ENCODE results near the gene TAF1D. TPM values are rescaled to one million over a fixed set of nuclear protein-coding genes. Genes with fewer than 3 reads are reported as not detected.

TAF1D gene
- total RNA-seq, 1 experiment from 2014 or later = 182 TPM

- DNase-seq (ENCODE audit: low spot score) = no peak
- in situ Hi-C loops (cut with HindIII; ENCODE audit: low sequenced_read_pairs) = no loop called here
Measured at GRCh38 chr11:93730108-93731107, 10.9 kb downstream of the TAF1D start.

GRCh38 chr11:93729129-93729616 is 12.1 kb downstream of the TAF1D start:
- in situ Hi-C loops (cut with HindIII; ENCODE audit: low sequenced_read_pairs) = no loop called here
- no peak for DNase-seq (ENCODE audit: low spot score)

GRCh38 chr11:93728792-93729128 is 12.5 kb downstream of the TAF1D start:
- in situ Hi-C loops (cut with HindIII; ENCODE audit: low sequenced_read_pairs) = no loop called here
- DNase-seq (ENCODE audit: low spot score) = no peak

DNA sequence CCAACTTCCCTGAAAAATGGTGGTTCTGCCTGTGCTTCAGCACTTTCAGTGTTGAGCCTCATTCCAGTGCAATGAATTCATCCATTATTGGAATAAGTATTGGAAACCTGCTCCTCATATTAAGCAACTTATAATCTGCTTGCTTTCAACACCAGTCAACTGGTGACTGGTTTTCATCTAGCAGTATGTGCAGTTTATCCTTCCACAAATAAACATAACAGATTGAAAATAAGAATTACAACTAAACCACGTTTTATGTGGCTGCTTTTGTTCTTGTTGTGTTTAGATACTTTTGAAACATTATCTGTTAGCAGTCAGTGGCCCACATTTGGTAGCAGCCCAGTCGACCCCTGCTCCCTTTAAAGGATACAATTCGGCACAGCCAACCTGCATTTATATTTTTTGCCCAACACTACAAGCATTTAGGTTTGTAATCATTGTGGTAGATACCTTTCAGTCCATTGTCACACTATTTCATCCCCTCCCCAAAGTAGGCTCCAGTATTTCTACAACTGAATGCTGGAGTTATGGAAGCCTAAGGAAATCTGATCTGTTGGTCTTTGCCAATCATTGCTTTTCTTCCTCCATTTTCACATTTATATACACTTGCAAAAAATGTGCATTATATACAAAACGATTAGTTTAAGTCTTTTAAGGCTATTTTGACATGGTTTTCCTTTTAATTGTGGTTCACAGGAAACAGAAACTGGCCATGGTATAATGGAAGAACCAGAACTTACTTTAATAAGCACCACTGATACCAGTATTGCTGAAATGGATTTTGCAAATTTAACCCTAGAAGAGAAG is 13.1 kb downstream of the TAF1D start:
- in situ Hi-C loops (cut with HindIII; ENCODE audit: low sequenced_read_pairs) = no loop called here
- DNase-seq (ENCODE audit: low spot score) = no peak

GRCh38 chr11:93724089-93724488 is 17.2 kb downstream of the TAF1D start:
- in situ Hi-C loops (cut with HindIII; ENCODE audit: low sequenced_read_pairs) = no loop called here
- no peak for DNase-seq (ENCODE audit: low spot score)

- in situ Hi-C loops (cut with HindIII; ENCODE audit: low sequenced_read_pairs) = no loop called here
- DNase-seq (ENCODE audit: low spot score) = no peak
Measured at GRCh38 chr11:93720522-93720921, 20.8 kb downstream of the TAF1D start.

DNA sequence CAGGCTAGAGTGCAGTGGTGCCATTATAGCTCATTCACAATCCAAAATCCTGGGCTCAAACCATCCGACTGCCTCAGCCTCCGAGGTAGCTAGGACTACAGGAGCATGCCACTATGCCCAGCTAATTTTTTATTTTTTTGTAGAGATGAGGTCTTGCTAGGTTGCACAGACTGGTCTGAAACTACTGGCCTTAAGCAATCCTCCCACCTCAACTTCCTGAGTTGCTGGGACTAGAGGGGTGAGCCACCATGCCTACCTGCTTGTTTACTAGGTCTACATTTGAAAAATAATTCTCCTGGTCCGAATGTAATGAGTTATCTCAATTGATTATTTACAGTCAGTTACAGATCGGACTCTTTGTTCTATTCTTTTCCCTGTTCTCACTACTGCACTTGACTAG is 22.0 kb downstream of the TAF1D start:
- in situ Hi-C loops (cut with HindIII; ENCODE audit: low sequenced_read_pairs) = no loop called here
- DNase-seq (ENCODE audit: low spot score) = no peak

DNA sequence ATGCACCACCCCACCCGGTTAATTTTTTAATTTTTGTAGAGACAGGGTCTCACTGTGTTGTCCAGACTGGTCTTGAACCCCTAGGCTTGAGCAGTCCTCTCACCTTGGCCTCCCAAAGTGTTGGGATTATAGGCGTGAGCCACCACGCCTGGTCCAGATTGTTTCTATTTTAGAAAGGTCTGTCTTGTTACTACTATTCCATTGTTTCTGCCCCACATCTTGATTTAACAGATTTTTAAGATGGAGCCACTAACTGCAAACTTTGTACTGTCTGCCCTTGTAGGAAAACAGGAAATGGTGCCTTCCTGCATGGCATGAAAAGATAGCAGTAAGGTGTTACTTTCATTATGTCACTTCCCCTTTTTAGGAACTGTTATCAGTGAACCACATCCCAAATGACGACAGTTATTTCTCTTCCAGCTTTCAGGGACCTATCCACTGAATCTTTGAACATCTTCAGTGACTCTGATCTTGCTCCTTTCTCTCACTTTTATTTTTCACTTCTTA is 23.2 kb downstream of the TAF1D start:
- DNase-seq (ENCODE audit: low spot score) = no peak
- in situ Hi-C loops (cut with HindIII; ENCODE audit: low sequenced_read_pairs) = no loop called here

GRCh38 chr11:93717501-93717900 is 23.8 kb downstream of the TAF1D start:
- in situ Hi-C loops (cut with HindIII; ENCODE audit: low sequenced_read_pairs) = no loop called here
- no peak for DNase-seq (ENCODE audit: low spot score)

- in situ Hi-C loops (cut with HindIII; ENCODE audit: low sequenced_read_pairs) = no loop called here
- no peak for DNase-seq (ENCODE audit: low spot score)
Measured at GRCh38 chr11:93715797-93716396, 25.4 kb downstream of the TAF1D start.

- in situ Hi-C loops (cut with HindIII; ENCODE audit: low sequenced_read_pairs) = no loop called here
- DNase-seq (ENCODE audit: low spot score) = no peak
Measured at GRCh38 chr11:93712678-93713077, 28.6 kb downstream of the TAF1D start.

GRCh38 chr11:93710239-93710638 is 31.1 kb downstream of the TAF1D start:
- no peak for DNase-seq (ENCODE audit: low spot score)
- in situ Hi-C loops (cut with HindIII; ENCODE audit: low sequenced_read_pairs) = no loop called here

GRCh38 chr11:93704237-93704636 is 37.1 kb downstream of the TAF1D start:
- DNase-seq (ENCODE audit: low spot score) = no peak
- in situ Hi-C loops (cut with HindIII; ENCODE audit: low sequenced_read_pairs) = no loop called here

DNA sequence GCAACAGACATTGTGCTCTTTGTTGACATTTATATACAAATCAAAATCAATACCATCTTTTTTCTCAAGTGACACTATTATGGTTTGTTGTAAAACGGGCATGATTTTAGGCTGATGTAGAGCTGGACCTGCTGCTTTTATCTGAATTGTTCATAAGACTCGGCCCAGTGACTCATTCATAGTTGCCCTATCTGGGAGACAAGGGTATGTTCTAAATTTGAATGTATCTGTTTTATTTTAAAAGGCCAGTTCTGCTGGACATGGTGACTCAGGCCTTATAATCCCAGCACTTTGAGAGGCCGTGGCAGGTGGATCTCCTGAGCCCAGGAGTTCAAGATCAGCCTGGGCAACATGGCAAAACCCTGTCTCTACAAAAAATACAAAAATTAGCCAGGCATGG is 40.5 kb downstream of the TAF1D start:
- in situ Hi-C loops (cut with HindIII; ENCODE audit: low sequenced_read_pairs) = no loop called here
- no peak for DNase-seq (ENCODE audit: low spot score)

GRCh38 chr11:93697611-93698010 is 43.7 kb downstream of the TAF1D start:
- in situ Hi-C loops (cut with HindIII; ENCODE audit: low sequenced_read_pairs) = no loop called here
- DNase-seq (ENCODE audit: low spot score) = no peak

- no peak for DNase-seq (ENCODE audit: low spot score)
- in situ Hi-C loops (cut with HindIII; ENCODE audit: low sequenced_read_pairs) = no loop called here
Measured at GRCh38 chr11:93694557-93694956, 46.7 kb downstream of the TAF1D start.

DNA sequence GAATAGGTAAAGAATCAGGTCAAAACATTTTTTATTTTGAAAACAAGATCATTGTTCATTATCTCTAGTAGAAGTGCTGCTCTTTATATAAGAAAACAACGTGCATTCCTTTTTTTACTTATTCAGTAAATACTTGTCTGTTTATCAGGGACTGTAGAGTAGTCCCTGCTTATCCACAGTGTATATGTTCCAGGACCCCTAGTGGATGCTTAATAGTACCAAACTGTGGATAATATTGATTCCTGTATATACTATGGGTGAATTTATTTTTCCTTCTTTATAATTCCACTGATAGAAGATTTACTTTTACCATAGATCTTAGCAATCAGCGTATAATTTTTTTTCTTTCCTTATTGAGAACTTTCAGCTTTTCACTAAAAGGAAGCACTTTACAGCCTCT is 47.2 kb downstream of the TAF1D start:
- no peak for DNase-seq (ENCODE audit: low spot score)
- in situ Hi-C loops (cut with HindIII; ENCODE audit: low sequenced_read_pairs) = no loop called here

DNA sequence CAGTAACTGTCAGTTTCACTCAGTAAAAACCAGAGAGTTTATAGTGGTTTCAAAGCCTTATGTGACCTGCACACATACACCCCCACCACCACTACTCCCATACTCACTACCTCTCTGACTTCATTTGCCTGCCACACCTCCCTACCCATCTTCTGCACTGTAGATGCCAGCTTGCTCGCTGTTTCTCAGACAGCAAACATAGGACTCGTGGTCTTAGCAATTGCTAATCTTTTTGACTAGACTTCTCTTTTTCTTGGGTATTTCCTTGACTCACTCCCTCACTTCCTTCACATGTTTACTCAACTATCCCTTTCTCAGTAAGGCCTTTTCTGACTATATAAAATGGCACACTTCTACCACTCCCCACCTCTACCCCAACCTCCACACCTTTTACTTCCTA is 52.1 kb downstream of the TAF1D start:
- in situ Hi-C loops (cut with HindIII; ENCODE audit: low sequenced_read_pairs) = no loop called here
- no peak for DNase-seq (ENCODE audit: low spot score)

DNA sequence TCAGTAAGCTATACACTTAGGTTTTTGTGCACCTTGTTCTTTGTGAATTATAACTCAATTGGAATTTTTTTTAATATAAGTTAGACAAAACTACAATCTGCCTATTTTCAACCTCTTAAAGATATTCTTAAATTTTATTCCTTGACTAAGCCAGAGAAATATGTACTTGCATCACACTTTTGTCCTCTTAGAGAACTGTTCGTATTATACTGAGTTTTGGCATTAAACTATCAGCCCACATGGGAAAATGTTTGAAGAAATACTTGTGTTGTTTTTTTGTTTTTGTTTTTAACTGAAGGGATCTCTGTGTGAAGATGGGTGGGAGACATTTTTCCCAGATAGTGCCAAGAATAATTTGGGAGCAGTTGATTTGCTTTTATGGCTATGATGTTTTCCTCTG is 54.5 kb downstream of the TAF1D start:
- no peak for DNase-seq (ENCODE audit: low spot score)
- in situ Hi-C loops (cut with HindIII; ENCODE audit: low sequenced_read_pairs) = no loop called here

DNA sequence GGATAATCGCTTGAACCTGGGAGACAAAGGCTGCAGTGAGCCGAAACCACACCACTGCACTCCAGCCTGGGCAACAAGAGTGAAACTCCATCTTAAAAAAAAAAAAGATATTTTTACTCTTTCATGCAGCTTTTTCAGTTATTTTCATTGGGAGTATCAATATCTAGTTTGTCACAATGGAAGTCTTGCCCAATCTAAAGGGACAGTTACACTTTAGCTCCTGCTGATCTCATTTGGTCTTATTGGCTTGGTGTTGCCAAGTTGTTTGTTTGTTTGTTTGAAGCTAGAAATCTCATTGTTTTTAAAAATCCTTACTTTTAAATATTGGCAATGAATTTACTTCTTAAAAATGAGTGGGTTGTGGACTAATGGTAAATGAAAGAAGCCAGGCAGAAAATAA is 55.1 kb downstream of the TAF1D start:
- DNase-seq (ENCODE audit: low spot score) = no peak
- in situ Hi-C loops (cut with HindIII; ENCODE audit: low sequenced_read_pairs) = no loop called here

All from G401 (cell line).